Smooth muscle cell (in vitro differentiated cells): ENCODE data around the gene ALKAL2. TPM values are rescaled to one million over a fixed set of nuclear protein-coding genes. Genes with fewer than 3 reads are reported as not detected.

Experiments used
- DNase-seq: peaks from one replicate; lab custom pipeline; 2025; ENCODE audit not compliant: unreplicated experiment; lab: John Stamatoyannopoulos, UW
- H2AFZ ChIP-seq: fragments of 200-600 bp; sonication (generic); 2 replicates; pipeline ENCODE4 v1.6.0; 2016; ENCODE audit warnings: antibody characterized with exemption, low read depth, mild to moderate bottlenecking
- H3F3A ChIP-seq: fragments of 200-600 bp; sonication (generic); 2 replicates; pipeline ENCODE4 v1.6.0; 2017; ENCODE audit warnings: antibody characterized with exemption, low read depth
- H3K27ac ChIP-seq: fragments of 200-600 bp; sonication (generic); 2 replicates; pipeline ENCODE4 v1.5.1; 2016; ENCODE audit warnings: low read depth, mild to moderate bottlenecking
- H3K27me3 ChIP-seq: fragments of 200-600 bp; sonication (generic); 2 replicates; pipeline ENCODE4 v1.6.1; 2016; ENCODE audit warnings: low read depth, mild to moderate bottlenecking
- H3K36me3 ChIP-seq: fragments of 200-600 bp; sonication (generic); 2 replicates; pipeline ENCODE4 v1.5.1; 2016; ENCODE audit warnings: low read depth
- H3K4me1 ChIP-seq: fragments of 200-600 bp; sonication (generic); 2 replicates; pipeline ENCODE4 v1.5.1; 2016; ENCODE audit warnings: low read depth
- H3K4me2 ChIP-seq: fragments of 200-600 bp; sonication (generic); 2 replicates; pipeline ENCODE4 v1.6.0; 2016; ENCODE audit warnings: mild to moderate bottlenecking
- H3K4me3 ChIP-seq: fragments of 200-600 bp; sonication (generic); 2 replicates; pipeline ENCODE4 v1.5.1; 2016; ENCODE audit warnings: mild to moderate bottlenecking
- H3K79me2 ChIP-seq: fragments of 200-600 bp; sonication (generic); 2 replicates; pipeline ENCODE4 v1.6.0; 2016; ENCODE audit warnings: low read depth, mild to moderate bottlenecking
- H3K9ac ChIP-seq: fragments of 200-600 bp; sonication (generic); 2 replicates; pipeline ENCODE4 v1.6.0; 2016; ENCODE audit warnings: low read depth
- H3K9me3 ChIP-seq: fragments of 200-600 bp; sonication (generic); replicated peaks from 2 replicates; pipeline ENCODE4 v1.5.1; 2016; ENCODE audit warnings: low read depth
- H4K20me1 ChIP-seq: fragments of 200-600 bp; sonication (generic); 2 replicates; pipeline ENCODE4 v1.6.0; 2016; ENCODE audit warnings: low read depth
- CTCF ChIP-seq: fragments of 200-600 bp; sonication (generic); IDR thresholded peaks from 2 replicates; pipeline ENCODE4 v1.5.1; 2017; ENCODE audit warnings: borderline replicate concordance, mild to moderate bottlenecking, antibody characterized with exemption; ENCODE audit not compliant: insufficient read depth, poor library complexity, severe bottlenecking
- WGBS: methylation state at CpG from one replicate; pipeline ENCODE4 v1.1.7; 2016; ENCODE audit warnings: low lambda C conversion rate; 5-methylcytosine and 5-hydroxymethylcytosine counted together
- polyA plus RNA-seq: library from polyadenylated mRNA; unstranded; fragments of >200 nt; fragmentation: Nextera tagmentation; extraction: Ambion mirVana; gene quantifications from 2 replicates; pipeline ENCODE4 v1.2.1, GENCODE V29; 2016
- total RNA-seq: library from RNA; depleted of rRNA; stranded (reverse); fragments of >200 nt; gene quantifications from 2 replicates; pipeline ENCODE4 v1.2.3, GENCODE V29; 2014

Gene ALKAL2
- total and polyA plus RNA-seq, 2 experiments from 2014 or later: 0.58 to 0.67 TPM

GRCh38 chr2:278927-279320 lies 9.0 kb downstream of the ALKAL2 start:
- H3K4me3 ChIP-seq: no peak overlapping the region
- H3K9ac ChIP-seq: no peak overlapping the region
- no peak for DNase-seq
- peaks cover 20% of the 10 kb centered on the region for H3K36me3 ChIP-seq
- no peaks in the 10 kb centered on the region for H3K9me3 ChIP-seq
- no peaks in the 10 kb centered on the region for H3K4me1 ChIP-seq
- no peaks in the 10 kb centered on the region for H3F3A ChIP-seq
- 95% methylated on average over 4 of the region's 4 CpGs for WGBS
- no peaks in the 10 kb centered on the region for H3K27me3 ChIP-seq
- no peak for TF ChIP-seq CTCF
- peaks cover 87% of the 10 kb centered on the region for H4K20me1 ChIP-seq
- peaks cover 13% of the 10 kb centered on the region for H3K79me2 ChIP-seq
- no peak overlapping the region for H2AFZ ChIP-seq
- no peak overlapping the region for H3K27ac ChIP-seq
- H3K4me2 ChIP-seq: no peak overlapping the region

- no peak overlapping the region for H2AFZ ChIP-seq
- H3K36me3 ChIP-seq: peaks cover 20% of the 10 kb centered on the region
- TF ChIP-seq CTCF: no peak
- H3K4me1 ChIP-seq: no peaks in the 10 kb centered on the region
- H3F3A ChIP-seq: no peaks in the 10 kb centered on the region
- no peak overlapping the region for H3K27ac ChIP-seq
- H4K20me1 ChIP-seq: peaks cover 89% of the 10 kb centered on the region
- DNase-seq: no peak
- no peak overlapping the region for H3K4me2 ChIP-seq
- peaks cover 18% of the 10 kb centered on the region for H3K79me2 ChIP-seq
- WGBS: 95% methylated on average over 2 of the region's 2 CpGs
- no peak overlapping the region for H3K4me3 ChIP-seq
- H3K27me3 ChIP-seq: no peaks in the 10 kb centered on the region
- H3K9ac ChIP-seq: no peak overlapping the region
- no peaks in the 10 kb centered on the region for H3K9me3 ChIP-seq
These were observed 9.5 kb downstream of the ALKAL2 start for GRCh38 chr2:278312-278926.

GRCh38 chr2:275466-275865 lies 12.4 kb downstream of the ALKAL2 start:
- Histone ChIP-seq H3K4me1 (no peaks in the 10 kb centered on the region), H3F3A (no peaks in the 10 kb centered on the region), H3K4me2 (no peak overlapping the region), H2AFZ (no peak overlapping the region), H3K79me2 (peaks cover 48% of the 10 kb centered on the region), H3K36me3 (peaks cover 24% of the 10 kb centered on the region), H3K9ac (no peak overlapping the region), H4K20me1 (peaks cover 100% of the 10 kb centered on the region), H3K9me3 (no peaks in the 10 kb centered on the region), H3K27me3 (no peaks in the 10 kb centered on the region), H3K4me3 (no peak overlapping the region), H3K27ac (no peak overlapping the region)
- WGBS: 90% methylated on average over 6 of the region's 6 CpGs
- TF ChIP-seq CTCF: no peak
- DNase-seq: no peak

GRCh38 chr2:274503-274902 lies 13.4 kb downstream of the ALKAL2 start:
- no peak overlapping the region for H3K9ac ChIP-seq
- no peaks in the 10 kb centered on the region for H3F3A ChIP-seq
- no peaks in the 10 kb centered on the region for H3K9me3 ChIP-seq
- no peak overlapping the region for H3K4me2 ChIP-seq
- no peak overlapping the region for H3K27ac ChIP-seq
- no peak overlapping the region for H2AFZ ChIP-seq
- no peak for TF ChIP-seq CTCF
- H3K79me2 ChIP-seq: peaks cover 57% of the 10 kb centered on the region
- no peak for DNase-seq
- H3K4me3 ChIP-seq: no peak overlapping the region
- peaks cover 24% of the 10 kb centered on the region for H3K36me3 ChIP-seq
- H4K20me1 ChIP-seq: peaks cover 100% of the 10 kb centered on the region
- 98% methylated on average over 3 of the region's 3 CpGs for WGBS
- no peaks in the 10 kb centered on the region for H3K4me1 ChIP-seq
- H3K27me3 ChIP-seq: no peaks in the 10 kb centered on the region
